ENCODE results near the gene ALDH4A1. TPM values are rescaled to one million over a fixed set of nuclear protein-coding genes. Genes with fewer than 3 reads are reported as not detected.

Gene ALDH4A1
- total RNA-seq, 3 donors from 2014 or later, result 15.7 to 81.0 (median 23.7) TPM

DNA sequence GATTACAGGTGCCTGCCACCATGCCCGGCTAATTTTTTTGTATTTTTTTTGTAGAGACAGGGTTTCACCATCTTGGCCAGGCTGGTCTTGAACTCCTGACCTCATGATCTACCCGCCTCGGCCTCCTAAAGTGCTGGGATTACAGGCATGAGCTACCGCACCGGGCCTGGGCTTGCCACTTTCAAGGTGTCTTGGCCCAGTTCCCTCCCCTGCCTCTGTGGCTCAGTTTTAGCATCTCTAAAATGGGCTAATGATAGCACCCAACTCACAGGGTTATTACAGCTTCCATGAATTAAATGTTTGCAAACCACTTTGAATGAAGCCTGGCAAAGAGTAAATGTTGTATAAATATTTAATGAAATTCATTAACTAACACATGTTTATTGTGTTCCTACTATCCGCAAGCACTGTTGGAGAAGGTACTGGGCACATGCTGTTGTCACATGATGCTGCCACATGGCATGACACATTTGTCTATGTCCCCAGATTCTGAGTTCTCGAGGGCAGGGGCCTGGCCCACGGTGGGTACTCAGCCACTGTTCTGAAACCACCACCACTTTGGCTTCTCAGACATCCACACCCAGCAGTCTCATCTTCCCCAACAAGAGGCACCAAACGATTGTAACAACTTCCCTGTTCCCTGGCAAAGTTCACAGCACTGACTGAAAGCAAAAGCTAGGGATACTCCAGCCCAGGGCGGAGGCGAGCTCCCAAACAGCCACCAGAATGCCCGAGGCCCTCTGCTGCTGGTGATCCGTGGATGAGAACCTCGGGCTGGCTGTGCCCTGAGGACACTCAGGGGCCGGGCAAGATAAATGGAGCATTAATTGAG lies 44.4 kb upstream of the ALDH4A1 start:
- TF ChIP-seq POLR2A (IDR thresholded peaks at IDR 0.05) (no peak), POLR2AphosphoS5 (IDR thresholded peaks at IDR 0.05) (no peak)
- TF ChIP-seq, protein P1, sequence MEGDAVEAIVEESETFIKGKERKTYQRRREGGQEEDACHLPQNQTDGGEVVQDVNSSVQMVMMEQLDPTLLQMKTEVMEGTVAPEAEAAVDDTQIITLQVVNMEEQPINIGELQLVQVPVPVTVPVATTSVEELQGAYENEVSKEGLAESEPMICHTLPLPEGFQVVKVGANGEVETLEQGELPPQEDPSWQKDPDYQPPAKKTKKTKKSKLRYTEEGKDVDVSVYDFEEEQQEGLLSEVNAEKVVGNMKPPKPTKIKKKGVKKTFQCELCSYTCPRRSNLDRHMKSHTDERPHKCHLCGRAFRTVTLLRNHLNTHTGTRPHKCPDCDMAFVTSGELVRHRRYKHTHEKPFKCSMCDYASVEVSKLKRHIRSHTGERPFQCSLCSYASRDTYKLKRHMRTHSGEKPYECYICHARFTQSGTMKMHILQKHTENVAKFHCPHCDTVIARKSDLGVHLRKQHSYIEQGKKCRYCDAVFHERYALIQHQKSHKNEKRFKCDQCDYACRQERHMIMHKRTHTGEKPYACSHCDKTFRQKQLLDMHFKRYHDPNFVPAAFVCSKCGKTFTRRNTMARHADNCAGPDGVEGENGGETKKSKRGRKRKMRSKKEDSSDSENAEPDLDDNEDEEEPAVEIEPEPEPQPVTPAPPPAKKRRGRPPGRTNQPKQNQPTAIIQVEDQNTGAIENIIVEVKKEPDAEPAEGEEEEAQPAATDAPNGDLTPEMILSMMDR (IDR thresholded peaks at IDR 0.05), result no peak
- Histone ChIP-seq H3K4me1 (peaks cover 15 to 33% of the 10 kb centered on the region in 2 donors), H3K27me3 (no peaks in the 10 kb centered on the region), H3K9me3 (no peaks in the 10 kb centered on the region), H3K27ac (peak overlapping the region; percentile 83 to 92), H3K36me3 (no peaks in the 10 kb centered on the region), H3K4me3 (no peak overlapping the region)
- no peak for DNase-seq (ENCODE audit: low spot score in 2 of 2)
- intact Hi-C loops (cut with DNase I; ENCODE audit: low total_unique reads), result no loop called here

DNA sequence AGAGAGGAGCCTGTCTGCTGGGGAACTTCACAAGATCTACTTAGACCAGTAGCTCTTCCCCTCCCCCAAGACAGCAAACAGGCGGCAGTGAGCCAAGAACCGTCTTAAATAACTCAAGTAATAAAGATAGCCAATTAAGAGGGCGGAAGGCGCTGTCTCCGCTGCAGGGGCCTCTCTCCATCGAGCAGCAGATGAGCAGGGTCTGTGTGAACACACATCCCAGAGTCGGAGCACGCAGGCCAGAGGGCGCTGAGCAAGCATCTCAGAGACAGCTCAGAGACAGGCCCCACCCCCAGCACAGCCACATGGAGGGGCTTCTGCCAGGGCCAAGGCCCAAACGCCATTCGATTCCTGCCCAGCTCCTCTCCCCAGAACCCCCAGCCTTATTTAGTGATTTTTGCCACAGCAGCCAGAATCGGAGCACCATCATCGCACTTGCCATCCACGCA lies 43.1 kb upstream of the ALDH4A1 start:
- intact Hi-C loops (cut with DNase I; ENCODE audit: low total_unique reads), result no loop called here
- H3K4me1 ChIP-seq, result peaks cover 27 to 39% of the 10 kb centered on the region in 2 donors

DNA sequence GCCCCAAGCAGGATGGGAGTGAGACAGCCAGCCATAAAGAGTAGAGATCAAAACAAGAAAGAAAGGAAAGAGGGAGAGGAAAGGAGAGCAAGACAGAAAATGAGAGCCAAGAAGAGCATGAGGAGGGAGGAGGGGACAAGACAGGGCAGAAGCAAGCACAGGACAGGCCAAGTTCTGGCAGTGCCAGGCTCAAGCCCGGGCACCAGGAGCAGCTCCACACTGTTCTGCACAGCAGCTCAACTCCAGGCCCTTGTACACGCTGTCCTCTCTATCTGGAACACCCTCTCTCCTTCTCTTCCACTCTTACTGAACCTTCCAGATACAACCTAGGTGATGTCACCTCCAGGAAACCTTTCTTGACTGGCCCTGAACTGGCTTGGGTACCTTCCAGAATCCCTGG lies 42.5 kb upstream of the ALDH4A1 start:
- Histone ChIP-seq H3K4me1 (peaks cover 27 to 37% of the 10 kb centered on the region in 2 donors), H3K27me3 (no peaks in the 10 kb centered on the region), H3K9me3 (no peaks in the 10 kb centered on the region), H3K4me3 (peak overlapping the region in 1 of 3 donors; percentile 24), H3K27ac (peak overlapping the region; percentile 38 to 84), H3K36me3 (no peaks in the 10 kb centered on the region)
- intact Hi-C loops (cut with DNase I; ENCODE audit: low total_unique reads), result no loop called here
- no peak for DNase-seq (ENCODE audit: low spot score in 2 of 2)
- TF ChIP-seq POLR2AphosphoS5 (IDR thresholded peaks at IDR 0.05) (no peak), POLR2A (IDR thresholded peaks at IDR 0.05) (no peak)
- TF ChIP-seq, protein P1 (IDR thresholded peaks at IDR 0.05), result no peak

More for the DNA sequence above, 43.1 kb upstream of the ALDH4A1 start:
- Histone ChIP-seq H3K27me3 (no peaks in the 10 kb centered on the region), H3K4me3 (peak overlapping the region in 1 of 3 donors; percentile 24), H3K36me3 (no peaks in the 10 kb centered on the region), H3K9me3 (no peaks in the 10 kb centered on the region), H3K27ac (peak overlapping the region; percentile 38 to 84)
- TF ChIP-seq POLR2AphosphoS5 (IDR thresholded peaks at IDR 0.05) (no peak), POLR2A (IDR thresholded peaks at IDR 0.05) (no peak)
- TF ChIP-seq, protein P1 (IDR thresholded peaks at IDR 0.05), result no peak
- DNase-seq (ENCODE audit: low spot score in 2 of 2), result no peak

DNA sequence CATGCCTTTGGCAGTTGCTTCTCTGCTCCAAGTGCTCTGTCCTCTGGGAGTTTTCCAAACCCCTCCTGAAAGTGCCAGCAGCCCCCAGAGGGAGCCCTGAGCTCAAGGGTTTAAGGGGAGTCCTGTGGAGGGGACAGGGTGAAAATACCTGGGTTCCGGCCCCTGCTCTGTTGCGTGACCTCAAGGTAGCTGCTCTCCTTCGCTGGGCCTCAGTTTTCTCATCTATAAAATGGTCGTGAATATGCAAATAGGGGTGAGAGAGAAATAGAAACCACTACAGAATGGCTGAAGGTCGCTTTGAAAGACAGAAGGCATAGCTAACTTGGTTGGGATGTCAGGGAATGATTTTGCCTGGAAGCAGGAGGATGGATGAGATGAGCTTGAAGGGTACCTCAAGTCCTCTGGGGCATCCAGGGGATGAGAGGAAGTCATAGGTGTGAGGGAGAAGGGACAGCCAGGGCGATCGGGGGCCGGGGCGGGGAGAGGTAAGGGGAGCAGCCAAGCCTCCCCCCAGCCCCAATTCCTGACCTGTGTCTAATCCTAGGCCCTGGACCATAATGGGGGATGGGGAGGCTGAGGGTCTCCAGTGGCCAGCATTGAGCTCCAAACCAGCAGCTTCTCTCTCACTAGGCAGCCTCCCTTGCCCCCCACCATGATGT lies 41.7 kb upstream of the ALDH4A1 start:
- intact Hi-C loops (cut with DNase I; ENCODE audit: low total_unique reads), result no loop called here
- no peaks in the 10 kb centered on the region for H3K9me3 ChIP-seq
- DNase-seq (ENCODE audit: low spot score in 2 of 2), result no peak
- H3K27me3 ChIP-seq, result no peaks in the 10 kb centered on the region
- peaks cover 27 to 35% of the 10 kb centered on the region in 2 donors for H3K4me1 ChIP-seq
- no peaks in the 10 kb centered on the region for H3K36me3 ChIP-seq
- no peak overlapping the region for H3K4me3 ChIP-seq
- peak overlapping the region; percentile 38 to 84 for H3K27ac ChIP-seq
- TF ChIP-seq, protein P1 (IDR thresholded peaks at IDR 0.05), result no peak
- TF ChIP-seq POLR2AphosphoS5 (IDR thresholded peaks at IDR 0.05) (no peak), POLR2A (IDR thresholded peaks at IDR 0.05) (no peak)

DNA sequence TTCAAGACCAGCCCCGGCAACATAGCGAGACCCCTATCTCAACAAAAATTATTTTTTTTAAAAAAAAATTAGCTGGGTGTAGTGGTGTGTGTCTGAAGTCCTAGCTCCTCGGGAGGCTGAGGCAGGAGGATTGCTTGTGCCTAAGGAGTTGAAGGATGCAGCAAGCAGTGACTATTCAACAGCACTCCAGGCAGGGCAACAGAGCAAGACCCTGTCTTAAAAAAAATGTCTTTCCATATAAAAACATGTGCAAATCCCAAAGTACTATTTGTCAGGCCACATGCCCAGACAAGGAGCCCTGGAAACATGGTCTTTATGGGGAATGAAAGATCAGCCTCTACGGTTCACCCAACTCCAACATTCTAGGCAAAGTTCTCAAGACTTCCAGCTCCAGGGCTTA lies 40.8 kb upstream of the ALDH4A1 start:
- intact Hi-C loops (cut with DNase I; ENCODE audit: low total_unique reads), result no loop called here
- DNase-seq (ENCODE audit: low spot score in 2 of 2), result no peak
- no peaks in the 10 kb centered on the region for H3K9me3 ChIP-seq

More for the DNA sequence above, 40.8 kb upstream of the ALDH4A1 start:
- H3K4me3 ChIP-seq, result no peak overlapping the region
- peak overlapping the region in 1 of 2 donors; percentile 75 for H3K27ac ChIP-seq
- no peaks in the 10 kb centered on the region for H3K36me3 ChIP-seq
- TF ChIP-seq, protein P1 (IDR thresholded peaks at IDR 0.05), result no peak
- TF ChIP-seq POLR2AphosphoS5 (IDR thresholded peaks at IDR 0.05) (no peak), POLR2A (IDR thresholded peaks at IDR 0.05) (no peak)
- H3K27me3 ChIP-seq, result no peaks in the 10 kb centered on the region
- peaks cover 25 to 30% of the 10 kb centered on the region in 2 donors for H3K4me1 ChIP-seq
